H1 (cell line): Measurements from ENCODE around the gene TPBGL. TPM values are rescaled to one million over a fixed set of nuclear protein-coding genes. Genes with fewer than 3 reads are reported as not detected.

Experiments
- BRCA1 ChIP-seq: IDR thresholded peaks from 2 replicates; pipeline ENCODE4 v1.6.1; 2012; ENCODE audit warnings: low read depth, low read length, improper control_type of control experiment
- CBX5 ChIP-seq: fragments of 300-800, 300-1000 bp; sonication (generic); IDR thresholded peaks from 2 replicates; pipeline ENCODE4 v1.7.1; 2016; ENCODE audit warnings: antibody characterized with exemption, low read length, low read depth
- CREB1 ChIP-seq: IDR thresholded peaks from 2 replicates; pipeline ENCODE4 v1.6.1; 2012; ENCODE audit warnings: inconsistent platforms
- EZH2 ChIP-seq: fragments of 200-600 bp; sonication (generic); IDR thresholded peaks from 2 replicates; pipeline ENCODE4 v1.7.1; 2012; ENCODE audit warnings: low read depth, mild to moderate bottlenecking, moderate library complexity, low read length, inconsistent platforms; ENCODE audit not compliant: severe bottlenecking
- FOSL1 ChIP-seq: IDR thresholded peaks from 2 replicates; pipeline ENCODE4 v1.6.1; 2011; ENCODE audit warnings: mild to moderate bottlenecking, low read depth, low read length, moderate library complexity; ENCODE audit not compliant: insufficient read depth
- JUN ChIP-seq: IDR thresholded peaks from 2 replicates; pipeline ENCODE4 v1.6.1; 2011; ENCODE audit warnings: low read depth, mild to moderate bottlenecking, improper control_type of control experiment, low read length
- MAFK ChIP-seq: IDR thresholded peaks from 2 replicates; pipeline ENCODE4 v1.6.1; 2012; ENCODE audit warnings: low read depth, mild to moderate bottlenecking, improper control_type of control experiment, low read length
- POU5F1 ChIP-seq: IDR thresholded peaks from 2 replicates; pipeline ENCODE4 v1.6.1; 2011; ENCODE audit warnings: low read depth, mild to moderate bottlenecking, low read length, moderate library complexity
- SP2 ChIP-seq: IDR thresholded peaks from 2 replicates; pipeline ENCODE4 v1.6.1; 2012; ENCODE audit warnings: mild to moderate bottlenecking, low read length, inconsistent platforms
- polyA plus RNA-seq, 7 experiments: library from polyadenylated mRNA; depleted of rRNA in 3 of 7; stranded (reverse) in 5 of 7; unstranded in 2 of 7; fragments of >200 nt in 5 of 7; fragments of 200-250 nt in 2 of 7; gene quantifications; 1 replicate in 5 of 7; 2 replicates in 1 of 7; 4 replicates in 1 of 7; pipeline versions ENCODE4 v1.2.1 to v1.2.3, GENCODE V29; 2011 to 2013; ENCODE audit warnings: missing spikeins in 2 of 7, mixed read lengths in 2 of 7
- total RNA-seq: library from RNA; stranded (reverse); fragmentation: NEBNext Ultra II Directional; extraction: Animal tissue kit (Norgen Biotek cat#: 25700); gene quantifications from 2 replicates; pipeline ENCODE4 v1.2.1, GENCODE V29; 2021
- TF ChIP-seq, protein P1 (sequence below): IDR thresholded peaks from 2 replicates; pipeline ENCODE4 v1.6.1; 2012; ENCODE audit warnings: inconsistent platforms

Gene TPBGL
- total and polyA plus RNA-seq, 2 of the 8 experiments (the other 6 are each of a cell fraction or from before 2014, with no cell fraction given): 0.26 to 0.37 TPM

DNA sequence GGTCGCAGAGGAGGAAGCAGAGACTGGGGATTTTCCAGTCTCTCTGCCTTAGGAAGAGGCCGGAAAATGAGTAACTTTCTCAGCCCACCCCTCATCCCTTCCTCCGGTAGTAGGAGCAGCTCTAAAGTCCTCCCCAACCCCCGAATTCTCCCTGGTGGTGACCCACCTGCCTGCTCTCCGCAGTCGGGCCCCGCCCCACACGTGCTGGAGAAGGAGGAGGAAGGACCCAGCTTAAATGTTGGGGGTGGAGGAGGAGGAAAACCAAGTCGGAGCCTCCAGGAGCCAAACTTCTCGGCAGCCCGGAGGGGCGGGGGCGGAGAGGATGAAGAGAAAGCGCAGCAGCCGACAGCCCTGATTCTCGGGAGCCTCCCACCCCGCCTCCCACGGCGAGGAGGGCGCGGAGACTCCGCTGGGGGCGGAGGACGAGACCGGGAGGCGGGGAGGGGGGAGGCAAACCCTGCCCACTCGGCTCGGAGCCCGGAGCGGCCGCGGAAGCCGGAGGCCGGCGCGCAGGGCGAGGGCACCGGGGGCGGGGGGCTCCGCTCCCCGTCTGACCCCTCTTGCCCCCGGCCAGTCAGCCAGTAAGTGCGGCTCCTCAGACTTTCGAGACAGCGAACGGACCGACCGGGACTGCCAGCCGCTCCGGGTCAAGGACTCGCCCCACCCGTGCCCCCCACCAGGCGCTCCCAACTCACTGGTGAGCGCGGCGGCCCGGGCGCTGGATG lies at the start of gene TPBGL (continued):
- no peak for TF ChIP-seq FOSL1
- no peak for TF ChIP-seq CBX5
- TF ChIP-seq CREB1: no peak
- TF ChIP-seq JUN: no peak
- peak; percentile 35 for TF ChIP-seq EZH2
- no peak for TF ChIP-seq MAFK
- TF ChIP-seq, protein P1, sequence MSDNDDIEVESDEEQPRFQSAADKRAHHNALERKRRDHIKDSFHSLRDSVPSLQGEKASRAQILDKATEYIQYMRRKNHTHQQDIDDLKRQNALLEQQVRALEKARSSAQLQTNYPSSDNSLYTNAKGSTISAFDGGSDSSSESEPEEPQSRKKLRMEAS: peak; percentile 85
- no peak for TF ChIP-seq SP2
- no peak for TF ChIP-seq POU5F1
- no peak for TF ChIP-seq BRCA1
